Karpas-422 (cell line): ENCODE measurements around the gene PAX5. TPM values are rescaled to one million over a fixed set of nuclear protein-coding genes. Genes with fewer than 3 reads are reported as not detected.

Experiments
- DNase-seq: peaks from one replicate; pipeline ENCODE4 v3.0.0-alpha.2; 2015
- H2AFZ ChIP-seq: fragments of 200-600 bp; sonication (generic); 2 replicates; pipeline ENCODE4 v1.6.1; 2014; ENCODE audit warnings: antibody characterized with exemption, low read length, mixed read lengths
- H3K27ac ChIP-seq: fragments of 200-600 bp; sonication (generic); 2 replicates; pipeline ENCODE4 v1.5.1; 2014; ENCODE audit warnings: mild to moderate bottlenecking, low read length, moderate library complexity
- H3K27me3 ChIP-seq: fragments of 200-600 bp; sonication (generic); 2 replicates; pipeline ENCODE4 v1.6.1; 2014; ENCODE audit warnings: low read length, mixed read lengths
- H3K36me3 ChIP-seq: fragments of 200-600 bp; sonication (generic); 2 replicates; pipeline ENCODE4 v1.6.1; 2014; ENCODE audit warnings: low read length, mixed read lengths; ENCODE audit not compliant: insufficient read depth
- H3K4me1 ChIP-seq: fragments of 200-600 bp; sonication (generic); 2 replicates; pipeline ENCODE4 v1.6.1; 2014; ENCODE audit warnings: mild to moderate bottlenecking, low read length, mixed read lengths
- H3K4me2 ChIP-seq: fragments of 200-600 bp; sonication (generic); 2 replicates; pipeline ENCODE4 v1.6.1; 2014; ENCODE audit warnings: low read length, low read depth, mild to moderate bottlenecking; ENCODE audit not compliant: poor library complexity, severe bottlenecking
- H3K4me3 ChIP-seq: fragments of 200-600 bp; sonication (generic); 2 replicates; pipeline ENCODE4 v1.5.1; 2014; ENCODE audit warnings: mild to moderate bottlenecking, antibody characterized with exemption, low read length, mixed read lengths
- H3K79me2 ChIP-seq: fragments of 200-600 bp; sonication (generic); 2 replicates; pipeline ENCODE4 v1.6.1; 2014; ENCODE audit warnings: mild to moderate bottlenecking, low read length, mixed read lengths
- H3K9ac ChIP-seq: fragments of 200-600 bp; sonication (generic); 2 replicates; pipeline ENCODE4 v1.6.0; 2014; ENCODE audit warnings: low read length
- H3K9me2 ChIP-seq: fragments of 200-600 bp; sonication (generic), shearing (Covaris generic); replicated peaks from 2 replicates; pipeline ENCODE4 v1.6.0; 2014; ENCODE audit warnings: mild to moderate bottlenecking, low read length, moderate library complexity; ENCODE audit not compliant: insufficient read depth
- H3K9me3 ChIP-seq: fragments of 300-700, 200-600 bp; sonication (generic); 2 replicates; pipeline ENCODE4 v1.6.1; 2014; ENCODE audit warnings: low read length, mixed read lengths
- H4K20me1 ChIP-seq: fragments of 200-600 bp; sonication (generic); 2 replicates; pipeline ENCODE4 v1.6.1; 2014; ENCODE audit warnings: mild to moderate bottlenecking, antibody characterized with exemption, low read length, low read depth; ENCODE audit not compliant: insufficient read depth
- total RNA-seq: library from RNA; depleted of rRNA; stranded (reverse); fragments of >200 nt; shearing (Covaris generic); gene quantifications from 2 replicates; pipeline ENCODE4 v1.2.3, GENCODE V29; 2014; ENCODE audit warnings: low replicate concordance

The PAX5 gene
- total RNA-seq, 1 experiment from 2014 or later, result 88.9 TPM

DNA sequence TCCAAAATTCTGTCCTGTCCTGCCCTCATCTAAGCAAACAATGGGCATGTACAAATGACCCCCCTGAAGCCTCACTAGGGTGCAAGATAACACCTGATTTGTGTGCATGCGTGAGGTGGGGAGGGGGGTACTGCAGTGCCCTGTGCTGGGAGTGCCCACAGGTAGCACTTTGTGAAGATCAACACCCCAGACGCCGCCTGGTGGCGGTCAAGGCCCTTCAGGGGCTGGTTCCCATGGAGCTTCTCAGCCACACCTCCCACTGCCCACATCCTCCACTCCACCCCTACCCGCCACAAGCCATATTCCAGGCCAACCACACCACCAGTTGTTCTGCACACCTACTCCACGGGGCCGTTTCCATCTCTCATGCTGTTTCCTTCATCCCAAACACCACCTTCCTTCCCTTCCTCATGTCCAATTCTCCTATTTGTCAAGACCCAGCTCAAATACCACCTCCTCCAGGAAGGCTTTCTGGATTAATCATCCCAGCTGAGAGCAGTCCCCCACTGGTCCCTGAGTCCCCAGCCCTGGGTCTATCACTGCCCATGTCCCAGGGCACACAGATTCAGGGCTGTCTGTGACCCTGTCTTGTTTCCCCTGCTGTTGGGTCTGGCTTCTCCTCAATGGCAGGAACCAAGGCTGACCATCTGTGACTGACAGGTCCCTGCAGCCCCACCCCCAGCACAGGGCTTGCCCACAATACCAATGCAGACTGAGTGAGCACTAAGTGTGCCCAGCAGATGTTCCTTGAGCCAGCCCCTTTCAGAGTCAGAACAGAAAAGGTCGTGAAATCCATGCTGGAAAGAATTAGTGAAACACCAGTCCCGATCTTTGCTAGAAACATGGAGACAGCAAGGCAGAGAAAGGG lies 178.4 kb downstream of the PAX5 start:
- DNase-seq, result peak; percentile 72
- peaks cover 3% of the 10 kb centered on the region for H3K36me3 ChIP-seq

DNA sequence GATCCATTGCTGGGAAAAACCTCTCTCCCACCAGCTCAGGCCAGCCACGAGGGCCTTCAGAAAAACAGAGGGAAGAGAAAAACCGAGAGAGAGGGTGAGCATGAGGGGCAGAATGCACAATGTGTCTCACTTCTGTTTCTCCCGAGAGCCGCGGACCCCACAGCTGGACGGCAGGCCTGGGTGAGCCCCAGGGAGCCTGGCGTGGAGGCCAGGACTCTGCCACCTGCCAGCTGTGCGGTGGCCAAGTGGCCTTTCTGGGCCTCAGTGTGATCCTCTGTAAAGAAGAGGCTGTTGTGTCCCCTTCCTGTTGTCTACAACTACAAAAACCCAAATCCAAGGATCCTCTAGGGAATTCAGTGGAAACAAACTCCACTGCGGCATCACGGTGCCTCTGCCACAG lies 179.3 kb downstream of the PAX5 start:
- DNase-seq, result no peak
- no peak overlapping the region for H2AFZ ChIP-seq
- no peak overlapping the region for H3K9ac ChIP-seq
- no peaks in the 10 kb centered on the region for H3K9me3 ChIP-seq
- peaks cover 3% of the 10 kb centered on the region for H3K36me3 ChIP-seq
- peaks cover 5% of the 10 kb centered on the region for H4K20me1 ChIP-seq
- no peak overlapping the region for H3K4me3 ChIP-seq
- H3K4me1 ChIP-seq, result peaks cover 8% of the 10 kb centered on the region
- no peaks in the 10 kb centered on the region for H3K27me3 ChIP-seq
- no peak overlapping the region for H3K4me2 ChIP-seq
- H3K9me2 ChIP-seq, result no peaks in the 10 kb centered on the region
- no peak overlapping the region for H3K27ac ChIP-seq
- H3K79me2 ChIP-seq, result peaks cover 32% of the 10 kb centered on the region

More for the DNA sequence above, 178.4 kb downstream of the PAX5 start:
- H3K27me3 ChIP-seq, result no peaks in the 10 kb centered on the region
- no peak overlapping the region for H3K4me2 ChIP-seq
- peaks cover 37% of the 10 kb centered on the region for H3K79me2 ChIP-seq
- H3K9ac ChIP-seq, result no peak overlapping the region
- H3K4me3 ChIP-seq, result no peak overlapping the region
- peaks cover 9% of the 10 kb centered on the region for H3K4me1 ChIP-seq
- H3K27ac ChIP-seq, result no peak overlapping the region
- H4K20me1 ChIP-seq, result peaks cover 5% of the 10 kb centered on the region
- no peaks in the 10 kb centered on the region for H3K9me3 ChIP-seq
- no peaks in the 10 kb centered on the region for H3K9me2 ChIP-seq
- no peak overlapping the region for H2AFZ ChIP-seq

DNA sequence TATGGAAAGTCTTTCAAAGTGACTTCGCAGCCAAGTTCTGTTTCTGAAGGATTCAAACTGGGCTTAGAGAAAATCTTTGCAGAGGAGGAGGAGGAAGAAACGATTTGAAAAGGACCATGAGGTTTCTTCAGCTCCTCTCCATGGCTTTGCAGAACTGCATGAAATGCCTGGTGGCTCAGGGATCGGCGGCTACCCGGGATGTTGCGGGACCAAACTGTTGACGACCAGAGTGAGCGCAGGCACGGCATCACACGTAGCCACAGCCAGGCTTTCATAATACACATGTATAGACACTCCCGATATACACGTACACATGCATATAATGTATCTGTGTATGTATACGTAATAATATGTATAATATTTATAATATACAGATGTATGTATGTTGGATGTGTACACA lies 180.0 kb downstream of the PAX5 start:
- Histone ChIP-seq H2AFZ (no peak overlapping the region), H3K4me3 (no peak overlapping the region), H3K36me3 (peaks cover 3% of the 10 kb centered on the region), H3K9me3 (no peaks in the 10 kb centered on the region), H3K27me3 (no peaks in the 10 kb centered on the region), H3K27ac (no peak overlapping the region), H3K4me1 (peaks cover 8% of the 10 kb centered on the region), H3K9me2 (no peaks in the 10 kb centered on the region), H3K9ac (no peak overlapping the region), H3K79me2 (peaks cover 32% of the 10 kb centered on the region), H3K4me2 (no peak overlapping the region), H4K20me1 (peaks cover 7% of the 10 kb centered on the region)
- no peak for DNase-seq

DNA sequence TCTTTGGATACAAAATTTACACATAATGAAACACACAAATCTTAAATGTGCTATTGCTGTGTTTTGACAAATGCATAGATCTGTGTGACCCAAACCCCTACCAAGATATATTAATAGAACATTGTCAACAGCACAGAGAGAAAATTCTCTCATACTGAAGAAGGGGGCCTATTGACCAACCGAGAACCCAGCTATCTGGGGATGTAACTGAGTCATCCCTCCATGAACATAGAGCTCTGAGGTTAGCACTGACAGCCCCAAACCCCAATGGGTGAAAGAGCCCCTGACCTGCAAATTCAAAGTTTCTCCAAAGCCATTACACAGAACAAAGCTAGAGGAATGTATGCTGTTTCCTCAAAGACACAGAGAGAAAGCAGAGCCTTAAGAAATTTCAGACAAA lies 180.8 kb downstream of the PAX5 start:
- peaks cover 3% of the 10 kb centered on the region for H3K36me3 ChIP-seq

DNA sequence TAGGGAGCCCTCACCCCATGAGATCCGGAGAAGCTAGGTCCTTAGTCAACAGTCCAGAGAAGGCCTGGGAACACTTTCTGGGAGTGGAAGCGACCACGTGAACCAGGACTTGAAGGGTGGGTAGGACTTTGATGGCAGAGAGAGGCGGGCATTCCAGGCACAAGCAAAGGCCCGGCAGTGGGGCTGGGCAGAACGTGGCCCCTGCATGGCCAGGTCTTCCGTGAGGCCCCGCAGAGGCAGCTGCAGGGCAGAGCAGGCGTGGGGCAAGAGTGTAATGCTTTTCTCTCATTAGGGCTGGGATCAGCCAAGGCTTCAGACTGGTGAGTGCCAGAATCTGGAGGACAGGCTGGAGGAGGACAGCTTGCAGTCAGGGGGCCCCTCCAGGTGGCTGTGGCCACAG lies 184.1 kb downstream of the PAX5 start:
- H3K27ac ChIP-seq, result no peak overlapping the region
- no peak overlapping the region for H3K4me3 ChIP-seq
- H3K4me1 ChIP-seq, result no peaks in the 10 kb centered on the region
- H3K27me3 ChIP-seq, result no peaks in the 10 kb centered on the region
- no peak overlapping the region for H2AFZ ChIP-seq
- H3K4me2 ChIP-seq, result no peak overlapping the region
- H3K9ac ChIP-seq, result no peak overlapping the region
- DNase-seq, result no peak
- no peaks in the 10 kb centered on the region for H3K9me3 ChIP-seq
- H4K20me1 ChIP-seq, result peaks cover 10% of the 10 kb centered on the region; the same call in 1 of the 2 replicates
- peaks cover 8% of the 10 kb centered on the region; the same call in 1 of the 2 replicates for H3K79me2 ChIP-seq
- H3K9me2 ChIP-seq, result no peaks in the 10 kb centered on the region
- H3K36me3 ChIP-seq, result peaks cover 20% of the 10 kb centered on the region

More for the DNA sequence above, 180.8 kb downstream of the PAX5 start:
- no peak overlapping the region for H3K4me2 ChIP-seq
- peaks cover 7% of the 10 kb centered on the region for H4K20me1 ChIP-seq
- peaks cover 2% of the 10 kb centered on the region; the same call in 1 of the 2 replicates for H3K4me1 ChIP-seq
- no peak overlapping the region for H3K9ac ChIP-seq
- no peaks in the 10 kb centered on the region for H3K27me3 ChIP-seq
- peaks cover 32% of the 10 kb centered on the region for H3K79me2 ChIP-seq
- no peak for DNase-seq
- no peaks in the 10 kb centered on the region for H3K9me2 ChIP-seq
- H3K4me3 ChIP-seq, result no peak overlapping the region
- H2AFZ ChIP-seq, result no peak overlapping the region
- no peaks in the 10 kb centered on the region for H3K9me3 ChIP-seq
- no peak overlapping the region for H3K27ac ChIP-seq

DNA sequence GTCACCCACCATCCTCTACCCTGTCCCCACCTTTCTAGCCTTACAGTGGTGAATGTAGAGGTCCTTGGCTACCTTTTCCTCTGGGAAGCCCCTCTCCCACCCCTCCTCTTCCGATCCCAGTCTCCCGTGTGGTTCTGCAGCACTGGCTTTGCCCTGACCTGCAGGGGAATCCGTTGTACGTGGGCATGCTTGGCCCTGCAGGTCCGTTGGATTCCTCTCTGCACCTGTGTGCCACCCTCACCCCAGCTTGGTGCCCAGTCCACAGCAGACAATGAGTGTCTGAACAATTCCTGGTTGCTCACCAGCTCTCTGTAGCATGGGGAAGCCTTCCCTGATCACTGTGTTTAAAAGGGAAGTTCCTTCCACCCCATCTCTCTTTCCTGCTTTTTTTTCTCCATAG lies 185.1 kb downstream of the PAX5 start:
- Histone ChIP-seq H3K4me1 (no peaks in the 10 kb centered on the region), H3K27ac (no peak overlapping the region), H2AFZ (no peak overlapping the region), H3K36me3 (peaks cover 26% of the 10 kb centered on the region), H3K9me2 (no peaks in the 10 kb centered on the region), H3K9ac (no peak overlapping the region), H3K4me3 (no peak overlapping the region), H3K9me3 (no peaks in the 10 kb centered on the region), H3K79me2 (0 out of 2 replicates have a peak, but pooled peaks cover 5% of the 10 kb centered on the region), H4K20me1 (peaks cover 15% of the 10 kb centered on the region; the same call in 1 of the 2 replicates), H3K4me2 (no peak overlapping the region), H3K27me3 (no peaks in the 10 kb centered on the region)
- DNase-seq, result no peak

DNA sequence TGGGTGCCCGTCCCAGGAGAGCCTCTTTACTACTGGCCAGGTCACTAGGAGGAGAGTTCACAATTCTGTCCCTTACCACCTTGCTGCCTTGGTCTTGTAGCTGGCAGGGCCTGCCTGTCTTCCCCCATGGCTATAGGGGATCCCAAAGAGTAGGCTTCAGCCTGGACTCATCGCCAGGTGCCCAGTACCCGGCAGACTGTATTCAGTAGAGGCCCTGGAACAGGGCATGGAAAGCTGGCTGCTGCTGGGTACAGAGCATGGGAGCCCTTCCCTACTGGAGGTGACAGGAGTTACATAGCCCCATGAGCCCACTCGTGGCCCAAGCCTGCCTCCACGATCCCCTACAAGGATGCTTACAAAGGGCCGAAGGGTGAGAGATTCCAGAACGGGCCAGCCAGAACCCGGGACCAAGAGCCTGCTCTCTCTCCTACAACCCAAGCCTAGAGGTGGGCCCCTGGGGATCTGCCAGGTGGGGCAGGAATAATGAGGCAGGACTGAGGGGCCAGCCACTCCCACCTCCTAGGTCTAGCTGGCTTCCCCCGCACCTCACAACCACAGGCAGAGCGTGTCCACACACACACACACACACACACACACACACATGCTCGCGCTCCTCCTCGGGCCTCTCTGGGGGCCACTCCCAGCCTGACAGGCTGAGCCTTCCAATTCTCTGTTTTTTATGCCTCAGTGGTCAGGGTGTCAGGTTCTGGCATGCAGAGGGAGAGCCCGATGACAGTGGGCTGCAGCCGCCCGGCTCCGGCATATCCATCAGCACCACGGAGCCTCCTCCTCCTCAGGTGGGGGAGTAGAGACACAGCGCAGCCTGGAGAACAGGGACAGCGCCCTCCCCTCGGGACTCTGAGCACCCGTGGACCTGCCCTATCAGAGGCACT lies 186.0 kb downstream of the PAX5 start:
- peaks cover 19% of the 10 kb centered on the region; the same call in 1 of the 2 replicates for H4K20me1 ChIP-seq
- no peaks in the 10 kb centered on the region for H3K9me2 ChIP-seq
- H3K4me3 ChIP-seq, result no peak overlapping the region
- H3K9ac ChIP-seq, result no peak overlapping the region
- H2AFZ ChIP-seq, result no peak overlapping the region
- no peak overlapping the region for H3K27ac ChIP-seq
- H3K4me1 ChIP-seq, result no peaks in the 10 kb centered on the region; the same call in 1 of the 2 replicates
- no peak overlapping the region for H3K4me2 ChIP-seq
- peaks cover 26% of the 10 kb centered on the region for H3K36me3 ChIP-seq
- DNase-seq, result no peak
- no peaks in the 10 kb centered on the region for H3K27me3 ChIP-seq
- no peaks in the 10 kb centered on the region for H3K9me3 ChIP-seq
- H3K79me2 ChIP-seq, result 0 out of 2 replicates have a peak, but pooled peaks cover 3% of the 10 kb centered on the region

DNA sequence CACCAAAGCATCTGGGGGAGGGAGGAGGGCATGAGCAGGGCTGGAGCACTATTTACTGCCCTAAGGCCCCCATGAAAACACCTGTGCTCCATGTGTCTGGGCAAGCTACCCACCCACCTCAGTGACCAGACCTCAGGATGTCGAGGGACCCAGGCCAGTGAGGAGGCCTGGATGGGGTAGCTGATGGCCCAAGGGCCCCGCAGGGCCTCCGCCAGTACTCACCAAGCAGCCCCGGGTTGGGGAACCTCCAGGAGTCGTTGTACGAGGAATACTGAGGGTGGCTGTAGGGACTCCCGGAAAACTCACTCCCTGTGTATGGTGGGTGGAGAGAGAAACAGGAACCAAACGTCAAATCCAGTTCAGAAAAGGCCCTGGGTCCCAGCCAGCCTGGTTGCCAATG lies 187.4 kb downstream of the PAX5 start:
- peaks cover 19% of the 10 kb centered on the region; the same call in 1 of the 2 replicates for H4K20me1 ChIP-seq
- H3K4me3 ChIP-seq, result no peak overlapping the region
- H3K4me1 ChIP-seq, result peaks cover 13% of the 10 kb centered on the region
- H2AFZ ChIP-seq, result no peak overlapping the region
- H3K27ac ChIP-seq, result no peak overlapping the region
- no peak overlapping the region for H3K4me2 ChIP-seq
- H3K9me3 ChIP-seq, result no peaks in the 10 kb centered on the region
- DNase-seq, result no peak
- peaks cover 28% of the 10 kb centered on the region for H3K36me3 ChIP-seq
- no peaks in the 10 kb centered on the region for H3K27me3 ChIP-seq
- H3K9me2 ChIP-seq, result no peaks in the 10 kb centered on the region
- no peak overlapping the region for H3K9ac ChIP-seq
- H3K79me2 ChIP-seq, result no peaks in the 10 kb centered on the region
